PFSK-1 (cell line): ENCODE results near the gene FBXL5.

Experiments
- FOXP2 ChIP-seq: optimal IDR thresholded peaks from 2 replicates; pipeline ENCODE3; 2011; ENCODE audit warnings: borderline replicate concordance, control low read depth, inconsistent platforms; ENCODE audit not compliant: insufficient read depth; ENCODE audit errors: extremely low read length, extremely low read depth
- POLR2AphosphoS5 ChIP-seq: IDR thresholded peaks from 2 replicates; pipeline ENCODE4 v1.6.1; 2012; ENCODE audit warnings: low read depth, mild to moderate bottlenecking, control low read depth, low read length, moderate library complexity
- SIN3A ChIP-seq: IDR thresholded peaks from 2 replicates; pipeline ENCODE4 v1.6.1; 2012; ENCODE audit warnings: mild to moderate bottlenecking, low read length, moderate library complexity, borderline replicate concordance; ENCODE audit not compliant: insufficient read depth
- TAF1 ChIP-seq: IDR thresholded peaks from 2 replicates; pipeline ENCODE4 v1.6.1; 2012; ENCODE audit warnings: low read length, control low read depth, borderline replicate concordance; ENCODE audit not compliant: insufficient read depth
- TF ChIP-seq, protein P1 (sequence below), 2 experiments: IDR thresholded peaks; 2 replicates each; pipeline versions ENCODE4 v1.6.1 to v1.8.0; 2011 to 2012; ENCODE audit warnings: low read depth in 2 of 2, low read length in 2 of 2, control low read depth in 1 of 2, inconsistent platforms in 1 of 2, mild to moderate bottlenecking in 1 of 2, moderate library complexity in 1 of 2; ENCODE audit not compliant: insufficient read depth in 1 of 2

DNA sequence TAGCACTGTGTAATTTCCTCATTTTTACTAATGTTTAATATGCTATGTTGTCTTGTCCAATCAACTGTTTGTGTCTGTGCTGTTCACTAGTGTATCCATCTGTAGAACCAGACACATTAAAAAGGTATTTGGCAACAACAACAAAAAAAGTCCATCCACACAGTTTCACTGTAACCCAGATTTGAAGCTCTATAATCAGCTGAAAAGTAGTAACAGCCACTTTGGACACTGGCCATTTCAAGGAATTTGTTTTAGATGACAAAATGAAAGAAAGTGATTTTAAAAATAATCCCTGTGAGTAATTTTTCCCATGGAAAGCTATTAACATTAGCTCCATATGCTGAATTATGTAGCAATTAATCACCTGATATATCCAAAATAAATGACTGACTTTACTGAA is 2.2 kb upstream of the FBXL5 start:
- TF ChIP-seq TAF1 (no peak), POLR2AphosphoS5 (no peak), SIN3A (no peak), FOXP2 (no peak)
- TF ChIP-seq, protein P1, sequence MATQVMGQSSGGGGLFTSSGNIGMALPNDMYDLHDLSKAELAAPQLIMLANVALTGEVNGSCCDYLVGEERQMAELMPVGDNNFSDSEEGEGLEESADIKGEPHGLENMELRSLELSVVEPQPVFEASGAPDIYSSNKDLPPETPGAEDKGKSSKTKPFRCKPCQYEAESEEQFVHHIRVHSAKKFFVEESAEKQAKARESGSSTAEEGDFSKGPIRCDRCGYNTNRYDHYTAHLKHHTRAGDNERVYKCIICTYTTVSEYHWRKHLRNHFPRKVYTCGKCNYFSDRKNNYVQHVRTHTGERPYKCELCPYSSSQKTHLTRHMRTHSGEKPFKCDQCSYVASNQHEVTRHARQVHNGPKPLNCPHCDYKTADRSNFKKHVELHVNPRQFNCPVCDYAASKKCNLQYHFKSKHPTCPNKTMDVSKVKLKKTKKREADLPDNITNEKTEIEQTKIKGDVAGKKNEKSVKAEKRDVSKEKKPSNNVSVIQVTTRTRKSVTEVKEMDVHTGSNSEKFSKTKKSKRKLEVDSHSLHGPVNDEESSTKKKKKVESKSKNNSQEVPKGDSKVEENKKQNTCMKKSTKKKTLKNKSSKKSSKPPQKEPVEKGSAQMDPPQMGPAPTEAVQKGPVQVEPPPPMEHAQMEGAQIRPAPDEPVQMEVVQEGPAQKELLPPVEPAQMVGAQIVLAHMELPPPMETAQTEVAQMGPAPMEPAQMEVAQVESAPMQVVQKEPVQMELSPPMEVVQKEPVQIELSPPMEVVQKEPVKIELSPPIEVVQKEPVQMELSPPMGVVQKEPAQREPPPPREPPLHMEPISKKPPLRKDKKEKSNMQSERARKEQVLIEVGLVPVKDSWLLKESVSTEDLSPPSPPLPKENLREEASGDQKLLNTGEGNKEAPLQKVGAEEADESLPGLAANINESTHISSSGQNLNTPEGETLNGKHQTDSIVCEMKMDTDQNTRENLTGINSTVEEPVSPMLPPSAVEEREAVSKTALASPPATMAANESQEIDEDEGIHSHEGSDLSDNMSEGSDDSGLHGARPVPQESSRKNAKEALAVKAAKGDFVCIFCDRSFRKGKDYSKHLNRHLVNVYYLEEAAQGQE (IDR thresholded peaks at IDR 0.05; ENCODE audit: insufficient read depth in 1 of 2, low read depth in 2 of 2, low read length in 2 of 2), result no peak
